SJCRH30 (cell line): ENCODE results near the gene LRRC8E. TPM values are rescaled to one million over a fixed set of nuclear protein-coding genes. Genes with fewer than 3 reads are reported as not detected.

Experiments
- DNase-seq, 2 experiments: peaks; one replicate each; pipeline ENCODE4 v3.0.0-alpha.2; 2015 to 2020
- H3K27ac ChIP-seq: fragments of 250-450 bp; sonication (Bioruptor Pico); 2 replicates; pipeline ENCODE4 v1.5.1; 2020; ENCODE audit warnings: mild to moderate bottlenecking, moderate library complexity
- H3K27me3 ChIP-seq: fragments of 250-450 bp; sonication (Bioruptor Pico); 2 replicates; pipeline ENCODE4 v1.5.1; 2020; ENCODE audit warnings: mild to moderate bottlenecking, moderate library complexity
- H3K36me3 ChIP-seq: fragments of 250-450 bp; sonication (Bioruptor Pico); 2 replicates; pipeline ENCODE4 v1.5.1; 2020; ENCODE audit warnings: mild to moderate bottlenecking, moderate library complexity
- H3K4me1 ChIP-seq: fragments of 250-450 bp; sonication (Bioruptor Pico); 2 replicates; pipeline ENCODE4 v1.5.1; 2020; ENCODE audit warnings: mild to moderate bottlenecking, moderate library complexity
- H3K4me3 ChIP-seq: fragments of 250-450 bp; sonication (Bioruptor Pico); 2 replicates; pipeline ENCODE4 v1.5.1; 2020; ENCODE audit warnings: mild to moderate bottlenecking, moderate library complexity
- H3K9me3 ChIP-seq: fragments of 250-450 bp; sonication (Bioruptor Pico); replicated peaks from 2 replicates; pipeline ENCODE4 v1.5.1; 2020; ENCODE audit warnings: mild to moderate bottlenecking, moderate library complexity
- total RNA-seq: library from RNA; depleted of rRNA; stranded (reverse); fragments of >200 nt; shearing (Covaris generic); gene quantifications from 2 replicates; pipeline ENCODE4 v1.2.3, GENCODE V29; 2014

Gene LRRC8E
- total RNA-seq, 1 experiment from 2014 or later = 0.04 TPM

DNA sequence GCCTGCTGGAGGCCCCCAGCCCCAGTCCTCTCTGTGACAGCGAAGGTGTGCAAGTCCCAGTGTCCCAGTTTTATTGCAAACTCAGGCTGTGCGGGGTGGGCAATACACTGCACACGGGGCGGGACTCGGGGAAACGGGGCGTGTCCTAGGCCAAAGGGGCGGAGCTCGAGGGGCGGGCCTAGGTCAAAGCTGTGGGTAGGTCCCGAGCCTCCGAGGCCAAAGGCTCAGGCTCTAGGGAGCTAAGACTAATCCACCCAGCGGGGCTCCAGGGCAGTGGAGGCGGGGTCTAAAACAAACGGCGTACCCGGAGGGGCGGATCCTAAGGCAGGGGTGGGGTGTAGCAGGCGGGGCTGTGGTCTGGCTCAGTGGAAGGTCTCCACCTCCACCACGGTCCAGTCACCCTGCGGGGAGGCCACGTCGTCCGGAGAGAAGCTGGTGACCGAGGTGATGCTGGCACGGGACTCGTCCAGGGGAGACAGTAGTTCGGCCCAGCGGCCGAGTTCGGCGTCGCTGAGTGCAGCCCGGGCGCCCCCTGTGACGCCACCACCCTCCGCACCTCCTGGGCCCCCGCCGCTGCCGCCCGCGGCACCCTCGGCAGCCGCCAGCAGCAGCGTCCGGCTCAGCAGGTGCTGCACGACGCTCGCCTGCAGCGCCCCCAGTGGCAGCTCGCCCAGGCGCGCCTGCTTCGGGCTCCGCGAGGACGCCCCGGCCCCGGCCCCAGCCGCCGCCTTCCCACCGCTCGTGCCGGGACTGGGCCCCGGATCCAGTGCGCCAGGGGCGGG is 19.4 kb upstream of the LRRC8E start:
- Histone ChIP-seq H3K9me3 (no peaks in the 10 kb centered on the region), H3K4me1 (no peaks in the 10 kb centered on the region; the same call in 1 of the 2 replicates), H3K27me3 (0 out of 2 replicates have a peak, but pooled peaks cover 4% of the 10 kb centered on the region), H3K27ac (no peak overlapping the region), H3K36me3 (no peaks in the 10 kb centered on the region), H3K4me3 (peak overlapping the region; percentile 46)
- DNase-seq = peak; percentile 82 to 87

DNA sequence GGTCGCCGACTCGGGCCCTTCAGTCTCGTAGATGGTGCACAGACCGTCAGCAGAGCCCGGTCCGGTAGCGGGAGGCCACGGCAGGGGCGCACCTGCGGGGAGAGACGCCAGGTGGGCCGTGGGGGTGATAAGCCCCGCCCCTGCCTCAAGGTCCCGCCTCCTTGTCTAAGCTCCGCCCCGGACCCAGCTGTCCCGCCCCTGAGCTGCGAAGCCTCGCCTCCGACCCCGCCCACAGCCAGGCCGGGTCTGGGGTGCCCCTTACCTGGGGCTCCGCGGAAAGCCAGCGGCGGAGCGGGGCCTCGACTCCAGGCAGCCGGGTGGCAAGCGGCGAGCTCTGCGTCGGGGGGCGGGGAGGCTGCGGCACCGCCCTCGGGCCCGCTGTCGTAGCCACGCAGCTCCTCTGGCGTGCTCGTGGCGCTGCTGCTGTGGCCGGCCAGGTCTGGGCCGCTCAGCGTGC is 18.8 kb upstream of the LRRC8E start:
- Histone ChIP-seq H3K4me1 (no peaks in the 10 kb centered on the region; the same call in 1 of the 2 replicates), H3K27me3 (peaks cover 5% of the 10 kb centered on the region), H3K36me3 (no peaks in the 10 kb centered on the region), H3K9me3 (no peaks in the 10 kb centered on the region), H3K27ac (no peak overlapping the region), H3K4me3 (peak overlapping the region; percentile 46)
- DNase-seq = peak; percentile 20 to 45

DNA sequence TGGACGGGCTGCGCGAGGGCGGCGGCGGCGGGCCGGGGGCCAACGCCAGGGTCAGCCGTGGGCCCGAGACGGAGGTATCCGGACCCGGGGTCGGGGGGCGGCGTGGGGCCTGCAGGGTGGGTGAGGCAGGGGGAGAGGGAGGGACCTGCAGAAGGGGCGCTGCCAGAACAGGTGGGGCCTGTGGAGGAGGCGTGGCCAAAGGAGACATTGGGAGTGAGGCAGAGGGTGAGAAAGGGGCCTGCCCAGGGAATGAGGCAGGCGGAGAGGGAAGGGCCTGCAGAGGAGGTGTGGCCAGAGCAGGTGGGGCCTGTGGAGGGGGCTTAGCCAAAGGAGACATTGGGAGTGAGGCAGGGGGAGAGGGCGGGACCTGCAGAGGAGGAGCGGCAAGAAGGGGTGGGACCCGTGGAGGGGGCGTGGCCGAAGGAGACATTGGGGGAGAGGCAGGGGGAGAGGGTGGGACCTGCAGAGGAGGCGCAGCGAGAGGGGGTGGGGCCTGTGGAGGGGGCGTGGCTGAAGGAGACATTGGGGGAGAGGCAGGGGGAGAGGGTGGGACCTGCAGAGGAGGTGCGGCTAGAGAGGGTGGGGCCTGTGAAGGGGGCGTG is 18.3 kb upstream of the LRRC8E start:
- Histone ChIP-seq H3K4me1 (no peaks in the 10 kb centered on the region; the same call in 1 of the 2 replicates), H3K9me3 (no peaks in the 10 kb centered on the region), H3K27me3 (peaks cover 7% of the 10 kb centered on the region), H3K36me3 (no peaks in the 10 kb centered on the region), H3K4me3 (no peak overlapping the region), H3K27ac (no peak overlapping the region)
- DNase-seq = peak; percentile 65 to 75

DNA sequence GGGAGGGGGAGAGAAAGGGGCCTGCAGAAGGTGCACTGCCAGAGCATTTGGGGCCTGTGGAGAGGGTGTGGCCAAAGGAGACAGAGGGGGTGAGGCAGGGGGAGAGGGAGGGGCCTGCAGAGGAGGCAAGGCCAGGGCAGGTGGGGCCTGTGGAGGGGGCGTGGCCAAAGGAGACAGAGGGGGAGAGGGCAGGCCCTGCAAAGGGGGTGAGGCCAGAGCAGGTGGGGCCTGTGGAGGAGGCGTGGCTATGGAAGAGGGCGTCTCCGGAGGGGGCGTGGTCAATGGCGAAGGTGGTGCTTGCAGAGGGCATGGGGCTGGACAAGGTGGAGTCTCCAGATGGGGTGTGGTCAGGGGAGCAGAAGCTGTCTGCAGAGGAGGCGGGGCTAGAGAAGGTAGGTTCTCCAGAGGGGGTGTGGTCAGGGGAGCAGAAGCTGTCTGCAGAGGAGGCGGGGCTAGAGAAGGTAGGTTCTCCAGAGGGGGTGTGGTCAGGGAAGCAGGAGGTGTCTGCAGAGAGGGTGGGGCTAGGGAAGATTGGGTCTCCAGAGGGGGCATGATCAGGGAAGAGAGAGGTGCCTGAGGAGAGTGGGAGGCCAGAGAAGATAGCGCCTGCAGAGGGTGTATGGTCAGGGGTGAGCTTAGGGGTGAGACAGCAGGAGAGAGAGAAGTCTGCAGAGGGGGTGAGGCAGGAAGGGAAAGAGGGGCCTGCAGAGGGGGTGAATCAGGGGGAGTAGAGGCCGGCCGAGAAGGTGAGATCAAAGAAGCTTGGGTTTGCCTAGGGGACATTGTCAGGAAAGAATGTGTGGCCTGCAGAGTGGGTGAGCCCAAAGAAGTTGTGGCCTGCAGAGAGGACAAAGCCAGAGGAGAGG is 17.5 kb upstream of the LRRC8E start:
- DNase-seq = peak; percentile 80 to 82
- H3K36me3 ChIP-seq = no peaks in the 10 kb centered on the region
- no peaks in the 10 kb centered on the region for H3K9me3 ChIP-seq
- H3K27me3 ChIP-seq = peaks cover 7% of the 10 kb centered on the region
- no peak overlapping the region for H3K27ac ChIP-seq
- no peak overlapping the region for H3K4me3 ChIP-seq
- H3K4me1 ChIP-seq = no peaks in the 10 kb centered on the region; the same call in 1 of the 2 replicates

DNA sequence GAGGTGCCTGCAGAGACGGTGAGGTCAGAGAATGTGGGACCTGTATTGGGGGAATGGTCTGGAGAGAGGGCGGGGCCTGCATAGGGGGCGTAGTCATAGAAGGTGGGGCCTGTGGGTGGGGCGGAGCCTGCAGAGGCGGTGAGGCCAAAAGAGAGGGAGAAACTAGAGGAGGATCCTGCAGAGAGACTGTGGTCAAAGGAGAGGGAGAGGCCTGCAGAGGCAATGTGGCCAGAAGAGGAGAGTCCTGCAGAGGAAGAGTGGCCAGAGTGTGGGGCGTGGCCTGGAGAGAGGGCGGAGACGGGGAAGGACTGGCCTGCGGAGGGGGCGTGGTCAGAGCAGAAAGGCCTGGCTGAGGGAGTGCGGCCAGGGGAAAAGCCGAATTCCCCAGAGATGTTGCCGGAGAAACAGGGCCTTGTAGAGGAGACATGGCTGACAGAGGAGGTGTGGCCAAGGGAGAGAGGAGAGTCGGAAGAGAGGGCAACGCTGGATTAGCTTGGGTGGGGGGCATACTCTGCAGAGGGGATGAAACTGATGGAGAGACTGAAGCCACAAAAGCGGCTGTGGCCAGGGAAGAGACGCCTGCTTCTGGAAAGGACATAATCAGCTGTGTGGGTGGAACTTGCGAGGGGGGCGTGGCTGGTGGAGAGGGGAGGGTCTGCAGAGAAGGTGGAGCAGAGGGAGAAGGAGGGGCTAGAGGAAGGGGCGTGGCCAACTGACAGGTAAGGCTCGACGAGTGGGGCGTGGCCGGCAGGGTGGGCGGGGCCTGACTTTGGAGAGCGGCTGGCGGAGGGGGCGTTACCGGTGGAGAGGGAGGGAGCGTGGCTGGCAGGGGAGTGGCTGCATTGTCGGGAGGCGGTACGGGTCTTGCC is 16.6 kb upstream of the LRRC8E start:
- peak; percentile 95 to 96 for DNase-seq
- peaks cover 6% of the 10 kb centered on the region for H3K27me3 ChIP-seq
- no peak overlapping the region for H3K27ac ChIP-seq

DNA sequence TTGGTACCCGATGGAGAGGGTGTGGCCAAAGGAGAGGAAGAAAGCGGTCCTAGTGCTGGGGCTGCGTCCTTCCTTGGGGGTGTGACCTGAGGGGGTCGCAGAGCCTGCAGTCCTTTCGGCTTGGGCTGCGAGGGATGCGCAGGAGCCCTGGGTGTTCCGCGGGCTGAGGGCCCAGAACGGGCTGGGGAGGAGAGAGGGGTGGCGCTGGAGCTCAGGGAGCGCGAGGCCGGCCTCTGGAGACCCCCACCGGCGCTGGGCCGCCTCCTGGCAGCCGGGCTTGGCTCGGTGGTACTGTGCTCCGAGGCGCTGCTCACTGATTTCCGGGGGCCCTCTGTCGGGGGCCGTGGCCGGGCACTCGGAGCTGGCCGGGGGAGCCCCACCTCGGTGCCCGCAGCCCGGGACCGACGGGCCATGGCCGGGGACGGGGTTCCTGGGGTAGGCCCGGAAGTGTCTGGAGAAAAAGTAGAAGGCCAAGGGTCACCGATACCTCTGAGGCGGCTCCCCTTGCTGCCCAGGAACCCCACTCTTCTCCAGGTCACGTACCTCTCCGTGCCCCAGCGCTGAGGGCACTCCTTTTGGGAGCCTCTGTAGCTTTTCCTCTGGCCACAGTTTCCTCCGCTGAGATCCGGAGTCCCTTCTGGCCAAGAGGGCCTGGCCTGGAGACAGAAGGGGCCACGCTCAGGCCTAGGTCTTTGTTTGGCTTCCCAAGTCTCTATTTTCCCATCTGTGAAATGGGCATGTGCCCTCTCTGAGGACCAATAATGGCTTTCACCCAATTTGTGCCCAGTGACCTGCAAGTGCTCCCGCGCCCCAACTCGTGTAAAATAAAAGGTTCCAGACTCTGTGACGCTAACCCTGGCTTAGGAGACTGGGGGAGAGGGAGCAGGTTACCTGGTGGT is 15.8 kb upstream of the LRRC8E start:
- Histone ChIP-seq H3K9me3 (no peaks in the 10 kb centered on the region), H3K27me3 (peaks cover 4% of the 10 kb centered on the region), H3K4me1 (no peaks in the 10 kb centered on the region; the same call in 1 of the 2 replicates), H3K36me3 (no peaks in the 10 kb centered on the region), H3K4me3 (no peak overlapping the region), H3K27ac (no peak overlapping the region)
- DNase-seq = no peak

More for the DNA sequence above, 16.6 kb upstream of the LRRC8E start:
- no peaks in the 10 kb centered on the region; the same call in 1 of the 2 replicates for H3K4me1 ChIP-seq
- no peaks in the 10 kb centered on the region for H3K9me3 ChIP-seq
- peak overlapping the region; percentile 18 for H3K4me3 ChIP-seq
- H3K36me3 ChIP-seq = no peaks in the 10 kb centered on the region

DNA sequence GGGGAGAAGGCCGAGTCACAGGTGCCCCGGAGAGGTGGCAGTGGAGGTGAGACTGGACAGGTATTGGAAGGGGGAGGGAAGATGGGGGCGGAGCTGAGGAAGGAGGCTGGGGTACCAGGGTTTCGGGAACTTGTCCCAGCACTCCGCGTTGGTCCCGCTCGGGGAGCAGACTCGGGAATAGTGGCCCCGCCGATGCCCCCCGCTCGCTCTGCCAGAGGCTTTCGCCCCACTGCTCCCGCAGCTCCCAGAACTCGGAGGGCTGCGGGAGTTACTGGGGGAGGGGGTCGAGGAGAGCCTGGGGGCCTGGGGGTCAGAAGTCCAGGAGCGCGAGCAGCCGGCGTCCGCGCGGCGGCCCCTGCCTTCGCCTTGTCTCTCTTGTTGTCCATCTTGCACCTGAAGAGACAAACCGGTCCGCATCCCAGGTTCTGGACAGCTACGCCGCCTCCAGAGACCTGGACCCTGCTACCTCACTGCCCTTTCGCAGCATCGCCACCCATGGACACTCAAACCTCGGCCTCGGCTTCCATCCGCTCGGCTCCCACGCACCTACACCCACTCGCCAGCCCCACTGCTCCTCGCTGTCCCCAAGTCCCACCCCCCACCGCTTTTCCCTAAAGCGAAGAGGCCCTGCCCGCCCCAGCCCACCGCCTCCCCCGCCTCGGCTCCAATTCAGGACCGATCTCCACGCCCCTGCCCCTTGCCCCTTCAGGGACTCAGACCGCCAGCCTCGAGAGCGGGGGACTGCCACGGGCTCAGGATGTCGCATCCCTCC is 14.8 kb upstream of the LRRC8E start:
- Histone ChIP-seq H3K36me3 (no peaks in the 10 kb centered on the region), H3K4me3 (no peak overlapping the region), H3K27ac (no peak overlapping the region), H3K9me3 (no peaks in the 10 kb centered on the region), H3K4me1 (no peaks in the 10 kb centered on the region; the same call in 1 of the 2 replicates), H3K27me3 (peaks cover 4% of the 10 kb centered on the region)
- DNase-seq = no peak

DNA sequence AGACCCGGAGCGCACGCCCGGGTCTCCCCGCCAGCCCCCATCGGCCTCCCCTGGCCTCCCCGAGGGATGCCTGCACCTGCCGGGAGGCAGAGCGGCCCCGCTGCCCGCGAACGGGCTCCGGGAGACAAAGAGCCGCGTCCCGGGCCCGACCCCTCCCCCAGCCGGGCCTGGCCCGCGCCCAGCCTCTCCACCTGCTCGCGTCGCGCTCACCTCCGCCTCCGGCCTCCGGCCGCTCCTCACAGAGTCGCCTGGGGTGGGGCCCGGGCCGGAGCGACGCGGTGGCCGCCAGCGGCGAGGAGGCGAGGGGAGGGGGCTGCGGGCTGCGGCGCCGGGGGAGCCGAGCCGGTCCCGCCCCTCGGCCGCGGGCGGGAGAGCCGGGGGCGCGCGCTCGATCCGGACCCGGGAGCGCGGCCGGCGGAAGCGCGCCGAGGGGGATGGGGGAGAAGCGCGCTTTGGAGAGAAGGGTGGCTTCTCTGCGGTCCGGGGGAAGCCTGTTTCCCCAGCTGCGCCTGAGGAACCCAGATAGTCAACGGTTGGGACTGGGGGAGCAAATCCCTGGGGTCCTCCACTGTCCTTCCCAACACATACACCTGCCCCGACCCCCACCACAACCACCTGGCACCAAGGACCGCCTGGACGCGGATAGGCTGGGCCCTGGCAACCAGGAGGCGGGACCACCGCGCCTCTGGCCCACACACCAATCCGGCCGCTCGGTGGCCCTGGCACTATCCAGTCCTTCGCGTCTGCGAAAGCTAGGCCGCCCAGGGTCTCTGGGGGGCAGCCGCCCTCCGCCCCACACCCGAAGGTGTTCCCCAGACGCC is 14.0 kb upstream of the LRRC8E start, which contains the start of gene PRR36:
PRR36 (minus strand) TSS at position 315 of the 821 bp plus-strand sequence. CDS start 701 bp downstream, outside the sequence.
- Histone ChIP-seq H3K4me3 (no peak within 1 kb of the TSS), H3K27ac (no peak within 1 kb of the TSS), H3K4me1 (peaks cover 7% of the 10 kb centered on the region; the same call in 1 of the 2 replicates)

DNA sequence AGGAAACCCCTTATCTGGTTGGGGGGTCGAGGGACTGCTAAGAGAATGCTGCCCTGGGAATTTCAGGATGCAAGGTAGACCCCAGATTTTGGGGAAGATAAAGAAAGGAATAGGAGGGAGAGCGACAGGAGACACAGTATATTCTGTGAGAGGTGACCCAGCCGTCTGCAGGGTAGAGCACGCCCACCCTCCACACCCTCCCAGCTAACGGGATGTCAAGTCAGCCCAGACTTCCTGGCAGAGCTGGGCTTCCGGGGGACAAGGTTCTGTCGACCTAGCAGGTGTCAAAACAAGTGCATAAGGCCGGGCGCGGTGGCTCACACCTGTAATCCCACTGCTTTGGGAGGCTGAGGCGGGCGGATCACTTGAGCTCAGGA is 13.4 kb upstream of the LRRC8E start:
- peaks cover 4% of the 10 kb centered on the region for H3K27me3 ChIP-seq
- H3K4me1 ChIP-seq = peaks cover 11% of the 10 kb centered on the region; the same call in 1 of the 2 replicates
- DNase-seq = no peak
- no peak overlapping the region for H3K27ac ChIP-seq
- no peaks in the 10 kb centered on the region for H3K36me3 ChIP-seq
- no peak overlapping the region for H3K4me3 ChIP-seq
- no peaks in the 10 kb centered on the region for H3K9me3 ChIP-seq

More for the DNA sequence above, 14.0 kb upstream of the LRRC8E start, which contains the start of gene PRR36:
- H3K36me3 ChIP-seq = no peaks in the 10 kb centered on the region
- no peaks in the 10 kb centered on the region for H3K9me3 ChIP-seq
- peaks cover 4% of the 10 kb centered on the region for H3K27me3 ChIP-seq
- no peak for DNase-seq

DNA sequence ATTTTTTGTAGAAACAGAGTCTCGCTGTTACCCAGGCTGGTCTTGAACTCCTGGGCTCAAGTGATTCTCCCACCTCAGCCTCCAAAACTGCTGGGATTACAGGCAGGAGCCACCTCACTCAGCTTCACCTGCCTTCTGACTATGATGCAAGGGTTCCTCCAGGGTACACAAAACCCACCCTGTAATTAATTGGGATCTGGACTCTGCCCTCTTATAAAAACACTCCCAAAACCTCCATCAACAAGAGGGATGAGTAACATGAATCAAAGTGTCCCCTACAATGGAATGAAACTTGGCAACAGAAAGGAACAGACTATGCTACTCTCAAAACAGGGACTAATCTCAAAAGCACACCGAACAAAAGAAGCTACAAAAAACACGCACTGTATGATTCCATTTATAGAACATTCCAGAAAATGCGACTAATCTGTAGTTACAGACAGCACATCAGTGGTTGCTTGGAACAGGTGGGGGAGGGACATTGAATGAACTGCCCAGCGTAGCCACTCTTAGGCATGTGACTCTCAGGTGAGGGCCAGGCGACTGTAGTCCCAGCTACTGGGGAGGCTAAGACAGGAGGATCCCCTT is 11.0 kb upstream of the LRRC8E start:
- H3K36me3 ChIP-seq = no peaks in the 10 kb centered on the region
- DNase-seq = no peak
- H3K9me3 ChIP-seq = no peaks in the 10 kb centered on the region
- peaks cover 11% of the 10 kb centered on the region; the same call in 1 of the 2 replicates for H3K4me1 ChIP-seq
- H3K27ac ChIP-seq = no peak overlapping the region
- H3K4me3 ChIP-seq = no peak overlapping the region
- peaks cover 4% of the 10 kb centered on the region for H3K27me3 ChIP-seq

DNA sequence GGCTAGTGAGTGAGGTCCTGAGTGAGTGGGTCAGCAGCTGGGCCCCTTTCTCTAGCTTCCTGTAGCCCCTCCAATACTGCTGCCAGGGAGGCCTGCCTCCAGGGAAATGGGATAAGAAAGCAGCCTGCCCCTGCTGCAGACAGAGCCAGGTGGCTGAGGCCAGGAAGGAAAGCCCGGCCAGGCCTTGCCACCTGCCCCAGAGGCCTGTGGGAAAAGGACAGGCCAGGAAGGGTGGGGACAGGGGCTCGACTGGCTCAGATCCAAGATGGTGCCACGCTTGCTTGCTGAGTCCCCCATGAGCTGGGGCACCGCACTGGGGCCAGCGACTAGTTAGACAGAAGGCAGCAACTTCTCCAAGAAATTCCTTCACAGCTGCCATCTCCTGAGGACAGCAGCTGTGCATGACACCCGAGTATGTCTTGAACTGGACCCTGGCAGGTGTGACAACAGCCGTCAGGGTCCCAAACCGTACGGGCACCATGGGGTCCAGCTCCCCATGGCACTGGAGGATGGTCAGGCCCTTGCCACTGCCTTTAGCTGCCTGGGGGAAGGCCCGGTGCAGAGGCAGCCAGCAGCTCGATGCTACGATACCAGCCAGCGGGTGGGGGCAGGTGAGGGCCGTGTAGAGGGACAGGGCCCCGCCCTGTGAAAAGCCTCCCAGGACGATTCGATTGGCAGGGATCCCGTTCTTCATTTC is 9.1 kb upstream of the LRRC8E start:
- Histone ChIP-seq H3K9me3 (no peaks in the 10 kb centered on the region), H3K27me3 (peaks cover 4% of the 10 kb centered on the region), H3K4me3 (no peak overlapping the region), H3K4me1 (peaks cover 11% of the 10 kb centered on the region; the same call in 1 of the 2 replicates), H3K27ac (peak overlapping the region; percentile 36; the same call in 1 of the 2 replicates), H3K36me3 (no peaks in the 10 kb centered on the region)
- peak; percentile 53 to 68 for DNase-seq
